ENCODE results near the gene NPHP3.

GRCh38 chr3:132753946-132754345 lies 31.7 kb upstream of the NPHP3 start:
- TF ChIP-seq EZH2phosphoT487 (conservative IDR thresholded peaks at IDR 0.05; ENCODE audit: low read length) (no peak), CTCF (IDR thresholded peaks at IDR 0.05; ENCODE audit: insufficient read depth, low read length, poor library complexity, severe bottlenecking) (no peak)

Measured in SU-DHL-6 (cell line).